K562 (cell line): ENCODE data around the gene ARHGEF40. TPM values are rescaled to one million over a fixed set of nuclear protein-coding genes. Genes with fewer than 3 reads are reported as not detected.

ENCODE experiments used
- ATAC-seq: fragments of 200-7000 bp; cut with Tn5 transposase; 3 replicates; pipeline ENCODE4 v1.9.1; 2020; ENCODE audit warnings: moderate library complexity
- BruUV-seq: library from RNA; stranded (reverse); fragments of 400-500 nt; replicated peaks from 2 replicates; lab custom pipeline; 2021; lab: Mats Ljungman, UMichigan
- CTCF ChIA-PET: fragments of 300-600 bp; formaldehyde crosslinking; extraction: SDS; loops from one replicate; lab custom pipeline; 2021; ENCODE audit warnings: low intra/inter-chr PET ratio; lab: Yijun Ruan, JAX
- POLR2A ChIA-PET: fragments of 300-600, 350-650 bp; sonication (Branson Sonifier 250); formaldehyde crosslinking; extraction: SDS; loops from one replicate; lab custom pipeline; 2021; ENCODE audit warnings: antibody characterized with exemption, inconsistent platforms; lab: Yijun Ruan, JAX
- DNase-seq, 4 experiments: peaks; one replicate each; pipeline versions ENCODE4 v3.0.0 to v3.0.0-alpha.2; 2011 to 2018; ENCODE audit warnings: low spot score in 3 of 4, mixed read lengths in 3 of 4; ENCODE audit errors: extremely low read depth in 1 of 4
- FAIRE-seq: peaks from 2 replicates; lab custom pipeline; 2011; peaks lifted over from hg19 to GRCh38; lab: Jason Lieb, UNC
- H2AFZ ChIP-seq: 2 replicates; pipeline ENCODE4 v1.6.0; 2011; ENCODE audit warnings: low read depth, low read length, control low read depth, inconsistent platforms
- H3K27ac ChIP-seq: fragments of 200-600 bp; 3 replicates; pipeline ENCODE4 v1.8.0; 2011; ENCODE audit warnings: low read depth, mild to moderate bottlenecking, control low read depth, inconsistent platforms, low read length, moderate library complexity, mixed read lengths; ENCODE audit errors: extremely low read depth
- H3K27me3 ChIP-seq, 2 experiments: fragments of 300-600 bp in 1 of 2; 2 replicates in 1 of 2; 3 replicates in 1 of 2; pipeline versions ENCODE4 v1.6.0 to v1.8.0; 2011; ENCODE audit warnings: inconsistent platforms in 2 of 2, low read length in 2 of 2, mild to moderate bottlenecking in 1 of 2, mixed read lengths in 1 of 2, moderate library complexity in 1 of 2; ENCODE audit not compliant: control insufficient read depth in 2 of 2, insufficient read depth in 2 of 2
- H3K36me3 ChIP-seq: fragments of 300-600 bp; 3 replicates; pipeline ENCODE4 v1.8.0; 2011; ENCODE audit warnings: mild to moderate bottlenecking, low read length, inconsistent platforms; ENCODE audit not compliant: control insufficient read depth, insufficient read depth
- H3K4me1 ChIP-seq, 2 experiments: fragments of 200-600 bp in 1 of 2; replicated peaks in 1 of 2; 2 replicates in 1 of 2; 3 replicates in 1 of 2; pipeline versions ENCODE4 v1.5.1 to v1.8.0; 2011; ENCODE audit warnings: inconsistent platforms in 2 of 2, low read length in 2 of 2, mild to moderate bottlenecking in 1 of 2, mixed read lengths in 1 of 2, moderate library complexity in 1 of 2; ENCODE audit not compliant: control insufficient read depth in 2 of 2, insufficient read depth in 2 of 2
- H3K4me2 ChIP-seq: 2 replicates; pipeline ENCODE4 v1.6.1; 2011; ENCODE audit warnings: low read length, control low read depth, inconsistent platforms, mixed read lengths; ENCODE audit not compliant: insufficient read depth
- H3K4me3 ChIP-seq: fragments of 200-600 bp; sonication (generic), shearing (Covaris generic); 2 replicates; pipeline ENCODE4 v1.5.1; 2016; ENCODE audit warnings: control low read depth, inconsistent platforms
- H3K79me2 ChIP-seq: fragments of 200-600 bp; 3 replicates; pipeline ENCODE4 v1.8.0; 2011; ENCODE audit warnings: low read length, inconsistent platforms; ENCODE audit not compliant: control insufficient read depth, insufficient read depth
- H3K9ac ChIP-seq, 2 experiments: 2 replicates each; pipeline versions ENCODE4 v1.6.0 to v1.6.1; 2011; ENCODE audit warnings: low read depth in 2 of 2, low read length in 2 of 2, control low read depth in 1 of 2, inconsistent platforms in 1 of 2, mild to moderate bottlenecking in 1 of 2, mixed read lengths in 1 of 2; ENCODE audit not compliant: insufficient read depth in 1 of 2
- H3K9me1 ChIP-seq: one replicate; pipeline ENCODE4 v1.6.0; 2011; ENCODE audit warnings: inconsistent platforms, mild to moderate bottlenecking, low read length, moderate library complexity; ENCODE audit not compliant: control insufficient read depth, insufficient read depth
- H3K9me3 ChIP-seq: replicated peaks from 2 replicates; pipeline ENCODE4 v1.5.1; 2011; ENCODE audit warnings: low read depth, low read length, inconsistent platforms; ENCODE audit not compliant: control insufficient read depth, insufficient read depth
- H4K20me1 ChIP-seq: replicated peaks from 2 replicates; pipeline ENCODE4 v1.6.1; 2011; ENCODE audit warnings: low read length, inconsistent platforms, mixed read lengths; ENCODE audit not compliant: control insufficient read depth, insufficient read depth
- C11orf30 ChIP-seq: fragments of 450-650 bp; IDR thresholded peaks from 2 replicates; pipeline ENCODE4 v1.6.1; 2016; ENCODE audit warnings: low read depth, mild to moderate bottlenecking
- CBX3 ChIP-seq, 2 experiments: IDR thresholded peaks; 1 replicate in 1 of 2; 2 replicates in 1 of 2; pipeline ENCODE4 v1.6.1; 2012; ENCODE audit warnings: inconsistent platforms in 2 of 2, low read length in 2 of 2, borderline replicate concordance in 1 of 2, control low read depth in 1 of 2
- CREBBP ChIP-seq: IDR thresholded peaks from one replicate; pipeline ENCODE4 v1.6.1; 2012; ENCODE audit warnings: low read depth, mild to moderate bottlenecking, control low read depth, inconsistent platforms, low read length
- ESRRA ChIP-seq: fragments of 450-650 bp; IDR thresholded peaks from 2 replicates; pipeline ENCODE4 v1.6.1; 2014; ENCODE audit warnings: low read depth, mild to moderate bottlenecking, moderate library complexity, borderline replicate concordance
- MAFK ChIP-seq: IDR thresholded peaks from 2 replicates; pipeline ENCODE4 v1.6.1; 2011; ENCODE audit warnings: low read length, improper control_type of control experiment
- NRF1 ChIP-seq, 2 experiments: fragments of 450-650 bp; IDR thresholded peaks in 1 of 2; conservative IDR thresholded peaks in 1 of 2; 2 replicates each; pipeline ENCODE4 v1.6.1; 2014; ENCODE audit warnings: mild to moderate bottlenecking in 2 of 2
- POLR2G ChIP-seq: fragments of 200-400 bp; formaldehyde crosslinking; IDR thresholded peaks from 2 replicates; pipeline ENCODE4 v1.6.1; 2017; ENCODE audit warnings: low read depth, mild to moderate bottlenecking, antibody characterized with exemption, low read length, moderate library complexity
- SMAD3 ChIP-seq: fragments of 450-650 bp; formaldehyde crosslinking; conservative IDR thresholded peaks from 2 replicates; pipeline ENCODE4 v1.4.0; 2020; ENCODE audit warnings: mild to moderate bottlenecking
- WGBS: fragments of 100-300 bp; shearing (Covaris generic); methylation state at CpG from one replicate; pipeline ENCODE4 v1.1.6; 2016; ENCODE audit warnings: low coverage, mixed read lengths; ENCODE audit not compliant: insufficient coverage; ENCODE audit errors: missing lambda C conversion rate; 5-methylcytosine and 5-hydroxymethylcytosine counted together
- in situ Hi-C: fragments of 300-500 bp; cut with MboI; formaldehyde crosslinking; loops from 4 replicates; pipeline ENCODE4 v1.15.0; 2018; ENCODE audit warnings: inconsistent platforms, mixed read lengths
- intact Hi-C: fragments of 100-400 bp; cut with micrococcal nuclease; formaldehyde crosslinking; loops from 2 replicates; pipeline ENCODE4 v1.14.2; 2022
- polyA plus RNA-seq, 8 experiments: library from polyadenylated mRNA; depleted of rRNA in 4 of 8; stranded (reverse) in 5 of 8; unstranded in 3 of 8; fragments of >200 nt; fragmentation: Nextera tagmentation in 2 of 8; fragmentation: Illumina TruSeq in 1 of 8; extraction: Ambion mirVana in 2 of 8; extraction: Trizol in 1 of 8; gene quantifications; 2 replicates each; pipeline versions ENCODE4 v1.2.1 to v1.2.3, GENCODE V29; 2011 to 2014; ENCODE audit warnings: inconsistent platforms in 1 of 8, missing spikeins in 1 of 8
- total RNA-seq, 7 experiments: library from RNA; depleted of rRNA in 6 of 7; stranded (reverse); fragments of >200 nt in 6 of 7; fragmentation: Illumina TruSeq in 2 of 7; extraction: Trizol in 2 of 7; gene quantifications; 2 replicates each; pipeline versions ENCODE4 v1.2.1 to v1.2.3, GENCODE V29; 2011 to 2021; ENCODE audit warnings: low replicate concordance in 1 of 7
- TF ChIP-seq, protein P1 (sequence below): IDR thresholded peaks from 2 replicates; pipeline ENCODE4 v1.6.1; 2016; ENCODE audit warnings: missing genetic modification characterization, missing compliant biosample characterization
- TF ChIP-seq, protein P2 (sequence below), 2 experiments: fragments of 450-650 bp; formaldehyde crosslinking in 1 of 2; IDR thresholded peaks; 2 replicates each; pipeline versions ENCODE4 v1.4.0 to v1.6.1; 2014 to 2020; ENCODE audit warnings: mild to moderate bottlenecking in 2 of 2, borderline replicate concordance in 1 of 2, low read depth in 1 of 2
- TF ChIP-seq, protein P3 (sequence below): fragments of 250-450 bp; sonication (Bioruptor Pico); IDR thresholded peaks from 2 replicates; pipeline ENCODE4 v1.5.0; 2021; ENCODE audit warnings: mild to moderate bottlenecking, borderline replicate concordance

Gene ARHGEF40
- total and polyA plus RNA-seq, 9 of the 15 experiments (the other 6 are each of a cell fraction or from before 2014, with no cell fraction given): 0.42 to 6.3 (median 3.8) TPM

DNA sequence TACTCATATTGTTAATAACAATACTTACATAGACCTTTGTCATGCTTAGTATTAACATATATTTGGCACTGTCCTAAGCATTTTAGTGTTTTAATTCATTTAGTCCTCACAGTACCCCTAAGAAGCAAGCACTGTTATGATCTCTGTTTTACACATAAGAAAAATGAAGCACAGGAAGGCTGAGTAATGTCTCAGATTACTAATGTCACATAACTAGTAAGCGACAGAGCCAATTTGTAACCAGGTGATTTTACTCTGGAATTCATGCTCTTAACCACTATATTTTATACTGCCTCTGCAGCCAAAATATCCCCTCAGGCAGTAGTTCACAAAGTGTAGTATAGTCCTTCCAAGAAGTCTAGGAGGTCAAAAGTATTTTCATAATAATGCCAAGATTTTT is 51.0 kb downstream of the ARHGEF40 start:
- ATAC-seq: no peak
- no TSS peak for BruUV-seq
- TF ChIP-seq POLR2G: no peak
- TF ChIP-seq C11orf30: no peak
- TF ChIP-seq, protein P1, sequence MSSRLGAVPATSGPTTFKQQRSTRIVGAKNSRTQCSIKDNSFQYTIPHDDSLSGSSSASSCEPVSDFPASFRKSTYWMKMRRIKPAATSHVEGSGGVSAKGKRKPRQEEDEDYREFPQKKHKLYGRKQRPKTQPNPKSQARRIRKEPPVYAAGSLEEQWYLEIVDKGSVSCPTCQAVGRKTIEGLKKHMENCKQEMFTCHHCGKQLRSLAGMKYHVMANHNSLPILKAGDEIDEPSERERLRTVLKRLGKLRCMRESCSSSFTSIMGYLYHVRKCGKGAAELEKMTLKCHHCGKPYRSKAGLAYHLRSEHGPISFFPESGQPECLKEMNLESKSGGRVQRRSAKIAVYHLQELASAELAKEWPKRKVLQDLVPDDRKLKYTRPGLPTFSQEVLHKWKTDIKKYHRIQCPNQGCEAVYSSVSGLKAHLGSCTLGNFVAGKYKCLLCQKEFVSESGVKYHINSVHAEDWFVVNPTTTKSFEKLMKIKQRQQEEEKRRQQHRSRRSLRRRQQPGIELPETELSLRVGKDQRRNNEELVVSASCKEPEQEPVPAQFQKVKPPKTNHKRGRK (tag): no peak
- TF ChIP-seq, protein P2, sequence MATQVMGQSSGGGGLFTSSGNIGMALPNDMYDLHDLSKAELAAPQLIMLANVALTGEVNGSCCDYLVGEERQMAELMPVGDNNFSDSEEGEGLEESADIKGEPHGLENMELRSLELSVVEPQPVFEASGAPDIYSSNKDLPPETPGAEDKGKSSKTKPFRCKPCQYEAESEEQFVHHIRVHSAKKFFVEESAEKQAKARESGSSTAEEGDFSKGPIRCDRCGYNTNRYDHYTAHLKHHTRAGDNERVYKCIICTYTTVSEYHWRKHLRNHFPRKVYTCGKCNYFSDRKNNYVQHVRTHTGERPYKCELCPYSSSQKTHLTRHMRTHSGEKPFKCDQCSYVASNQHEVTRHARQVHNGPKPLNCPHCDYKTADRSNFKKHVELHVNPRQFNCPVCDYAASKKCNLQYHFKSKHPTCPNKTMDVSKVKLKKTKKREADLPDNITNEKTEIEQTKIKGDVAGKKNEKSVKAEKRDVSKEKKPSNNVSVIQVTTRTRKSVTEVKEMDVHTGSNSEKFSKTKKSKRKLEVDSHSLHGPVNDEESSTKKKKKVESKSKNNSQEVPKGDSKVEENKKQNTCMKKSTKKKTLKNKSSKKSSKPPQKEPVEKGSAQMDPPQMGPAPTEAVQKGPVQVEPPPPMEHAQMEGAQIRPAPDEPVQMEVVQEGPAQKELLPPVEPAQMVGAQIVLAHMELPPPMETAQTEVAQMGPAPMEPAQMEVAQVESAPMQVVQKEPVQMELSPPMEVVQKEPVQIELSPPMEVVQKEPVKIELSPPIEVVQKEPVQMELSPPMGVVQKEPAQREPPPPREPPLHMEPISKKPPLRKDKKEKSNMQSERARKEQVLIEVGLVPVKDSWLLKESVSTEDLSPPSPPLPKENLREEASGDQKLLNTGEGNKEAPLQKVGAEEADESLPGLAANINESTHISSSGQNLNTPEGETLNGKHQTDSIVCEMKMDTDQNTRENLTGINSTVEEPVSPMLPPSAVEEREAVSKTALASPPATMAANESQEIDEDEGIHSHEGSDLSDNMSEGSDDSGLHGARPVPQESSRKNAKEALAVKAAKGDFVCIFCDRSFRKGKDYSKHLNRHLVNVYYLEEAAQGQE (IDR thresholded peaks at IDR 0.05; ENCODE audit: borderline replicate concordance): no peak
- TF ChIP-seq, protein P2 (CRISPR knock-in tag; IDR thresholded peaks at IDR 0.05; ENCODE audit: low read depth): no peak
- TF ChIP-seq, protein P3, sequence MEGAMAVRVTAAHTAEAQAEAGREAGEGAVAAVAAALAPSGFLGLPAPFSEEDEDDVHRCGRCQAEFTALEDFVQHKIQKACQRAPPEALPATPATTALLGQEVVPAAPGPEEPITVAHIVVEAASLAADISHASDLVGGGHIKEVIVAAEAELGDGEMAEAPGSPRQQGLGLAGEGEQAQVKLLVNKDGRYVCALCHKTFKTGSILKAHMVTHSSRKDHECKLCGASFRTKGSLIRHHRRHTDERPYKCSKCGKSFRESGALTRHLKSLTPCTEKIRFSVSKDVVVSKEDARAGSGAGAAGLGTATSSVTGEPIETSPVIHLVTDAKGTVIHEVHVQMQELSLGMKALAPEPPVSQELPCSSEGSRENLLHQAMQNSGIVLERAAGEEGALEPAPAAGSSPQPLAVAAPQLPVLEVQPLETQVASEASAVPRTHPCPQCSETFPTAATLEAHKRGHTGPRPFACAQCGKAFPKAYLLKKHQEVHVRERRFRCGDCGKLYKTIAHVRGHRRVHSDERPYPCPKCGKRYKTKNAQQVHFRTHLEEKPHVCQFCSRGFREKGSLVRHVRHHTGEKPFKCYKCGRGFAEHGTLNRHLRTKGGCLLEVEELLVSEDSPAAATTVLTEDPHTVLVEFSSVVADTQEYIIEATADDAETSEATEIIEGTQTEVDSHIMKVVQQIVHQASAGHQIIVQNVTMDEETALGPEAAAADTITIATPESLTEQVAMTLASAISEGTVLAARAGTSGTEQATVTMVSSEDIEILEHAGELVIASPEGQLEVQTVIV (CRISPR knock-in tag): no peak
- TF ChIP-seq ESRRA: no peak
- no peak for TF ChIP-seq CREBBP
- TF ChIP-seq SMAD3 (CRISPR knock-in tag): no peak
- no peak for TF ChIP-seq CBX3 (IDR thresholded peaks at IDR 0.05; ENCODE audit: borderline replicate concordance in 1 of 2, low read length in 2 of 2)
- TF ChIP-seq MAFK: no peak
- TF ChIP-seq NRF1 (conservative IDR thresholded peaks at IDR 0.05 in 1 of 2, IDR thresholded peaks at IDR 0.05 in 1 of 2): no peak

More for the DNA sequence above, 51.0 kb downstream of the ARHGEF40 start:
- H3K9me3 ChIP-seq: no peaks in the 10 kb centered on the region
- H3K27ac ChIP-seq: no peak overlapping the region
- FAIRE-seq (no peak), DNase-seq (no peak)
- H3K4me3 ChIP-seq: no peak overlapping the region
- intact Hi-C loops (no loop called here), in situ Hi-C loops (no loop called here)
- H3K79me2 ChIP-seq: no peaks in the 10 kb centered on the region
- no peaks in the 10 kb centered on the region for H3K9me1 ChIP-seq
- H3K9ac ChIP-seq: no peak overlapping the region
- no peak overlapping the region for H2AFZ ChIP-seq
- ChIA-PET POLR2A (no interaction called here), CTCF (no interaction called here)
- no peaks in the 10 kb centered on the region for H4K20me1 ChIP-seq
- no peak overlapping the region for H3K4me2 ChIP-seq
- 33% methylated on average over 1 of the region's 1 CpG for WGBS
- H3K27me3 ChIP-seq: no peaks in the 10 kb centered on the region
- H3K4me1 ChIP-seq: no peaks in the 10 kb centered on the region; a peak in 1 of 5 replicates
- H3K36me3 ChIP-seq: no peaks in the 10 kb centered on the region
